HepG2 (cell line): ENCODE results near the gene DLG2. TPM values are rescaled to one million over a fixed set of nuclear protein-coding genes. Genes with fewer than 3 reads are reported as not detected.

Experiments
- ATAC-seq: fragments of 200-7000 bp; cut with Tn5 transposase; 3 replicates; pipeline ENCODE4 v1.9.1; 2020; ENCODE audit warnings: mild to moderate bottlenecking, moderate library complexity
- BruUV-seq: library from RNA; stranded (reverse); fragments of 400-500 nt; replicated peaks from 2 replicates; lab custom pipeline; 2021; lab: Mats Ljungman, UMichigan
- CTCF ChIA-PET: fragments of 300-600 bp; formaldehyde crosslinking; extraction: SDS; loops from one replicate; lab custom pipeline; 2021; ENCODE audit warnings: low total read pairs, inconsistent platforms, low intra/inter-chr PET ratio; lab: Yijun Ruan, JAX
- POLR2A ChIA-PET: fragments of 350-600 bp; sonication (Branson Sonifier 250); formaldehyde crosslinking; loops from one replicate; lab custom pipeline; 2020; ENCODE audit warnings: antibody characterized with exemption, inconsistent platforms; lab: Yijun Ruan, JAX
- DNase-seq: peaks from one replicate; pipeline ENCODE4 v3.0.0-alpha.2; 2015; ENCODE audit warnings: low spot score
- FAIRE-seq: peaks from 3 replicates; lab custom pipeline; 2011; peaks lifted over from hg19 to GRCh38; lab: Jason Lieb, UNC
- H2AFZ ChIP-seq: one replicate; pipeline ENCODE4 v1.6.1; 2011; ENCODE audit warnings: low read length, inconsistent platforms
- H3K27ac ChIP-seq: fragments of 300-600 bp; 3 replicates; pipeline ENCODE4 v1.8.0; 2011; ENCODE audit warnings: mixed run types, mild to moderate bottlenecking, mixed read lengths, low read length, inconsistent platforms; ENCODE audit not compliant: insufficient read depth; ENCODE audit errors: extremely low read length
- H3K27me3 ChIP-seq, 2 experiments: fragments of 200-600 bp in 1 of 2; 2 replicates in 1 of 2; 3 replicates in 1 of 2; pipeline versions ENCODE4 v1.6.0 to v1.8.0; 2011; ENCODE audit warnings: low read length in 2 of 2, mild to moderate bottlenecking in 2 of 2, moderate library complexity in 2 of 2, inconsistent platforms in 1 of 2; ENCODE audit not compliant: insufficient read depth in 2 of 2, control insufficient read depth in 1 of 2
- H3K36me3 ChIP-seq, 2 experiments: fragments of 200-600 bp in 1 of 2; replicated peaks in 1 of 2; 2 replicates in 1 of 2; 3 replicates in 1 of 2; pipeline versions ENCODE4 v1.5.1 to v1.8.0; 2011; ENCODE audit warnings: low read length in 2 of 2, inconsistent platforms in 1 of 2; ENCODE audit not compliant: insufficient read depth in 2 of 2, control insufficient read depth in 1 of 2
- H3K4me1 ChIP-seq: 2 replicates; pipeline ENCODE4 v1.5.1; 2012; ENCODE audit warnings: low read length, inconsistent platforms; ENCODE audit not compliant: insufficient read depth
- H3K4me2 ChIP-seq: 2 replicates; pipeline ENCODE4 v1.6.0; 2011; ENCODE audit warnings: low read depth, low read length, inconsistent platforms
- H3K4me3 ChIP-seq, 3 experiments: fragments of 200-600 bp in 1 of 3; sonication (generic), shearing (Covaris generic) in 1 of 3; replicated peaks in 1 of 3; 2 replicates each; pipeline ENCODE4 v1.5.1; 2011 to 2016; ENCODE audit warnings: low read length in 3 of 3, inconsistent platforms in 2 of 3, low read depth in 2 of 3, mild to moderate bottlenecking in 2 of 3, control low read depth in 1 of 3, mixed read lengths in 1 of 3; ENCODE audit not compliant: insufficient read depth in 1 of 3
- H3K79me2 ChIP-seq: one replicate; pipeline ENCODE4 v1.6.1; 2011; ENCODE audit warnings: low read length, inconsistent platforms; ENCODE audit not compliant: insufficient read depth
- H3K9ac ChIP-seq: 2 replicates; pipeline ENCODE4 v1.6.0; 2011; ENCODE audit warnings: mild to moderate bottlenecking, low read depth, low read length, inconsistent platforms; ENCODE audit not compliant: insufficient read depth
- H3K9me3 ChIP-seq: 2 replicates; pipeline ENCODE4 v1.5.1; 2012; ENCODE audit warnings: mild to moderate bottlenecking, low read length
- H4K20me1 ChIP-seq: 2 replicates; pipeline ENCODE4 v1.6.0; 2011; ENCODE audit warnings: inconsistent platforms, mild to moderate bottlenecking, low read length, moderate library complexity; ENCODE audit not compliant: insufficient read depth
- ARHGAP35 ChIP-seq: sonication (generic); formaldehyde crosslinking; IDR thresholded peaks from 2 replicates; pipeline ENCODE4 v1.9.0; 2022; ENCODE audit warnings: mild to moderate bottlenecking, inconsistent platforms, moderate library complexity, missing genetic modification reagents, borderline replicate concordance
- GPN1 ChIP-seq: sonication (generic); formaldehyde crosslinking; IDR thresholded peaks from 2 replicates; pipeline ENCODE4 v1.5.1; 2020; ENCODE audit warnings: missing genetic modification reagents, borderline replicate concordance
- HES4 ChIP-seq: sonication (generic); formaldehyde crosslinking; IDR thresholded peaks from 2 replicates; pipeline ENCODE4 v1.9.0; 2021; ENCODE audit warnings: mild to moderate bottlenecking, missing genetic modification reagents, borderline replicate concordance
- IKZF4 ChIP-seq: sonication (generic); formaldehyde crosslinking; IDR thresholded peaks from 2 replicates; pipeline ENCODE4 v1.5.1; 2020; ENCODE audit warnings: borderline replicate concordance, mild to moderate bottlenecking, low read depth, missing genetic modification reagents; ENCODE audit errors: not compliant biosample characterization
- MBD4 ChIP-seq: IDR thresholded peaks from 2 replicates; pipeline ENCODE4 v1.6.1; 2012; ENCODE audit warnings: low read length, inconsistent platforms, borderline replicate concordance
- MYC ChIP-seq: sonication (generic); formaldehyde crosslinking; IDR thresholded peaks from 2 replicates; pipeline ENCODE4 v1.9.0; 2021; ENCODE audit warnings: missing genetic modification reagents, borderline replicate concordance
- PCBP1 ChIP-seq: fragments of 200-400 bp; formaldehyde crosslinking; IDR thresholded peaks from 2 replicates; pipeline ENCODE4 v1.6.1; 2017; ENCODE audit warnings: mild to moderate bottlenecking, low read depth, low read length, borderline replicate concordance
- RELA ChIP-seq: sonication (generic); formaldehyde crosslinking; IDR thresholded peaks from 2 replicates; pipeline ENCODE4 v1.4.0; 2020; ENCODE audit warnings: missing genetic modification reagents
- THAP9 ChIP-seq: sonication (generic); formaldehyde crosslinking; IDR thresholded peaks from 2 replicates; pipeline ENCODE4; 2020; ENCODE audit warnings: missing genetic modification reagents, mild to moderate bottlenecking, borderline replicate concordance
- ZFAT ChIP-seq: sonication (generic); formaldehyde crosslinking; conservative IDR thresholded peaks from 2 replicates; pipeline ENCODE4 v1.8.1; 2023; ENCODE audit warnings: missing genetic modification reagents, inconsistent platforms
- ZNF383 ChIP-seq: sonication (generic); formaldehyde crosslinking; IDR thresholded peaks from 2 replicates; pipeline ENCODE4 v1.4.0; 2020; ENCODE audit warnings: missing genetic modification reagents, mild to moderate bottlenecking, borderline replicate concordance
- ZNF558 ChIP-seq: sonication (generic); formaldehyde crosslinking; IDR thresholded peaks from 2 replicates; pipeline ENCODE4 v1.9.0; 2022; ENCODE audit warnings: mild to moderate bottlenecking, missing genetic modification reagents, borderline replicate concordance
- ZNF670 ChIP-seq: sonication (generic); formaldehyde crosslinking; IDR thresholded peaks from 2 replicates; pipeline ENCODE4 v1.8.0; 2022; ENCODE audit warnings: mild to moderate bottlenecking, missing genetic modification reagents, borderline replicate concordance
- ZNF781 ChIP-seq: sonication (generic); formaldehyde crosslinking; IDR thresholded peaks from 2 replicates; pipeline ENCODE4 v1.5.1; 2020; ENCODE audit warnings: borderline replicate concordance, mild to moderate bottlenecking, missing genetic modification reagents; ENCODE audit errors: not compliant biosample characterization
- ZSCAN30 ChIP-seq: sonication (generic); formaldehyde crosslinking; IDR thresholded peaks from 2 replicates; pipeline ENCODE4 v1.5.0; 2020; ENCODE audit warnings: mild to moderate bottlenecking, missing genetic modification reagents
- in situ Hi-C: cut with HindIII; loops from 2 replicates; pipeline ENCODE4 v1.10.0; 2017; ENCODE audit warnings: low pct_unique_long_range_greater_than_20kb; ENCODE audit not compliant: extremely low pct_ligation_motif_present
- intact Hi-C: fragments of 100-400 bp; cut with micrococcal nuclease; formaldehyde crosslinking; loops from one replicate; pipeline ENCODE4 v1.10.0; 2022; ENCODE audit not compliant: unreplicated experiment
- polyA plus RNA-seq, 8 experiments: library from polyadenylated mRNA; depleted of rRNA in 3 of 8; stranded (reverse) in 7 of 8; unstranded in 1 of 8; fragments of >200 nt; fragmentation: Illumina TruSeq in 4 of 8; extraction: Trizol in 4 of 8; gene quantifications; 2 replicates each; pipeline versions ENCODE4 v1.2.1 to v1.2.3, GENCODE V29; 2011 to 2016; ENCODE audit warnings: low read depth in 4 of 8, missing spikeins in 1 of 8, mixed read lengths in 1 of 8; ENCODE audit not compliant: insufficient read depth in 1 of 8
- total RNA-seq, 5 experiments: library from RNA; depleted of rRNA; stranded (reverse); fragments of >200 nt; fragmentation: Illumina TruSeq; extraction: Trizol; gene quantifications; 2 replicates each; pipeline ENCODE4 v1.2.3, GENCODE V29; 2016; ENCODE audit warnings: low read depth in 1 of 5
- TF ChIP-seq, protein P1 (sequence below): sonication (generic); formaldehyde crosslinking; conservative IDR thresholded peaks from 2 replicates; pipeline ENCODE4 v1.8.0; 2022; ENCODE audit warnings: missing genetic modification reagents

Gene DLG2
- total and polyA plus RNA-seq, 2 of the 13 experiments (the other 11 are each of a cell fraction or from before 2014, with no cell fraction given), result 0.46 to 1.0 TPM

- TF ChIP-seq ZNF781 (no peak), PCBP1 (no peak)
- TF ChIP-seq, all 625 proteins: peak for 0
These were observed 1481.4 kb downstream of the DLG2 start (continued) for GRCh38 chr11:84145616-84146185.

DNA sequence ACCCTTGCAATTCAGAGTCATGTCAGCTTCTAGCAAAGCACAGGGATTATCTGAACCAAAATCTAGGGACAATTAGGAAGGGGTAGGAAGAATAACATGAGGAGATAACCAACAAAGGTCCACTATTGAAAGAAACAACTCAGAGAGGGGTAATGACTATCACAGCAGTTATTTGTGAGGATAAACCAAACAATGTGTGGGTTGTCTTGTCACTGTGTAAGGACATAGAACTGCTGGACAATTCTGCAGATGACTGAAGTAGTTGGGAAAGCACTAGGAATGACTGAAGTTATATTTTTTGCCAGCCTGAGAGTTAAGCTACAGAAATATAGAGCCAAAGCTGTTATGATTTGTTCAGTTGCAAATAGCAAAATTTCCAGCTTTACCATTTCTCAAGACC lies 1482.6 kb downstream of the DLG2 start:
- no peaks in the 10 kb centered on the region for H3K79me2 ChIP-seq
- TF ChIP-seq MBD4 (no peak), RELA (CRISPR knock-in tag) (no peak), ZNF383 (CRISPR knock-in tag) (no peak), ZSCAN30 (no peak), MYC (CRISPR knock-in tag) (no peak), ARHGAP35 (CRISPR knock-in tag) (no peak), HES4 (CRISPR knock-in tag) (no peak), IKZF4 (CRISPR knock-in tag) (no peak), THAP9 (no peak), ZNF670 (no peak), GPN1 (no peak), ZFAT (CRISPR knock-in tag) (no peak), ZNF558 (CRISPR knock-in tag) (no peak)
- TF ChIP-seq, protein P1, sequence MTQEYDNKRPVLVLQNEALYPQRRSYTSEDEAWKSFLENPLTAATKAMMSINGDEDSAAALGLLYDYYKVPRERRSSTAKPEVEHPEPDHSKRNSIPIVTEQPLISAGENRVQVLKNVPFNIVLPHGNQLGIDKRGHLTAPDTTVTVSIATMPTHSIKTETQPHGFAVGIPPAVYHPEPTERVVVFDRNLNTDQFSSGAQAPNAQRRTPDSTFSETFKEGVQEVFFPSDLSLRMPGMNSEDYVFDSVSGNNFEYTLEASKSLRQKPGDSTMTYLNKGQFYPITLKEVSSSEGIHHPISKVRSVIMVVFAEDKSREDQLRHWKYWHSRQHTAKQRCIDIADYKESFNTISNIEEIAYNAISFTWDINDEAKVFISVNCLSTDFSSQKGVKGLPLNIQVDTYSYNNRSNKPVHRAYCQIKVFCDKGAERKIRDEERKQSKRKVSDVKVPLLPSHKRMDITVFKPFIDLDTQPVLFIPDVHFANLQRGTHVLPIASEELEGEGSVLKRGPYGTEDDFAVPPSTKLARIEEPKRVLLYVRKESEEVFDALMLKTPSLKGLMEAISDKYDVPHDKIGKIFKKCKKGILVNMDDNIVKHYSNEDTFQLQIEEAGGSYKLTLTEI, result no peak
- ChIA-PET CTCF (no interaction called here), POLR2A (no interaction called here)
- intact Hi-C loops (loop anchor here (1.0 kb wide), 1 partner anchor 43 kb away; no protein-coding TSS in a partner anchor), in situ Hi-C loops (no loop called here)
- H3K27me3 ChIP-seq, result no peaks in the 10 kb centered on the region
- FAIRE-seq (no peak), ATAC-seq (no peak), DNase-seq (no peak)
- no peak overlapping the region for H3K27ac ChIP-seq
- no peaks in the 10 kb centered on the region for H3K9me3 ChIP-seq
- H3K4me3 ChIP-seq, result no peak overlapping the region
- H3K4me1 ChIP-seq, result no peaks in the 10 kb centered on the region
- H3K4me2 ChIP-seq, result no peak overlapping the region
- H4K20me1 ChIP-seq, result no peaks in the 10 kb centered on the region
- BruUV-seq, result no TSS peak
- no peaks in the 10 kb centered on the region for H3K36me3 ChIP-seq
- no peak overlapping the region for H3K9ac ChIP-seq
- H2AFZ ChIP-seq, result no peak overlapping the region
